ENCODE data around the gene PDGFRA.

Gene PDGFRA

GRCh38 chr4:54228961-54229501 lies at the start of gene PDGFRA:
TSS of gene PDGFRA (plus strand) at chr4:54229293. CDS start at chr4:54258769, 29,476 bp downstream.
- DNase-seq = no peak

GRCh38 chr4:54184581-54184980 lies 44.5 kb upstream of the PDGFRA start:
- DNase-seq = no peak

- no peak for DNase-seq
Measured at GRCh38 chr4:54185044-54185780, 43.9 kb upstream of the PDGFRA start.

GRCh38 chr4:54185866-54186265 lies 43.2 kb upstream of the PDGFRA start:
- DNase-seq = no peak

GRCh38 chr4:54186371-54186770 lies 42.7 kb upstream of the PDGFRA start:
- DNase-seq = no peak

GRCh38 chr4:54187148-54187547 lies 41.9 kb upstream of the PDGFRA start:
- no peak for DNase-seq

GRCh38 chr4:54189140-54189539 lies 40.0 kb upstream of the PDGFRA start:
- DNase-seq = no peak

- DNase-seq = no peak
Measured at GRCh38 chr4:54192811-54193210, 36.3 kb upstream of the PDGFRA start.

GRCh38 chr4:54197926-54198325 lies 31.2 kb upstream of the PDGFRA start:
- no peak for DNase-seq

- no peak for DNase-seq
Measured at GRCh38 chr4:54199919-54200318, 29.2 kb upstream of the PDGFRA start.

- DNase-seq = no peak
Measured at GRCh38 chr4:54209617-54210016, 19.5 kb upstream of the PDGFRA start.

GRCh38 chr4:54213001-54213400 lies 16.1 kb upstream of the PDGFRA start:
- DNase-seq = no peak

- DNase-seq = no peak
Measured at GRCh38 chr4:54213761-54214160, 15.3 kb upstream of the PDGFRA start.

- DNase-seq = no peak
Measured at GRCh38 chr4:54215379-54216077, 13.6 kb upstream of the PDGFRA start.

- peak; percentile 53 for DNase-seq
Measured at GRCh38 chr4:54217642-54218495, 11.2 kb upstream of the PDGFRA start.

GRCh38 chr4:54218736-54219135 lies 10.4 kb upstream of the PDGFRA start:
- no peak for DNase-seq

- DNase-seq = no peak
Measured at GRCh38 chr4:54224996-54225597, 4.0 kb upstream of the PDGFRA start.

- no peak for DNase-seq
Measured at GRCh38 chr4:54225598-54226403, 3.3 kb upstream of the PDGFRA start.

GRCh38 chr4:54226404-54227255 lies 2.5 kb upstream of the PDGFRA start:
- DNase-seq = no peak

GRCh38 chr4:54227256-54228055 lies 1.6 kb upstream of the PDGFRA start:
- DNase-seq = no peak
